K562 (cell line): ENCODE data around the gene MYCBP2. TPM values are rescaled to one million over a fixed set of nuclear protein-coding genes. Genes with fewer than 3 reads are reported as not detected.

Experiments used
- ATAC-seq: fragments of 200-7000 bp; cut with Tn5 transposase; 3 replicates; pipeline ENCODE4 v1.9.1; 2020; ENCODE audit warnings: moderate library complexity
- BruUV-seq: library from RNA; stranded (reverse); fragments of 400-500 nt; replicated peaks from 2 replicates; lab custom pipeline; 2021; lab: Mats Ljungman, UMichigan
- CTCF ChIA-PET: fragments of 300-600 bp; formaldehyde crosslinking; extraction: SDS; loops from one replicate; lab custom pipeline; 2021; ENCODE audit warnings: low intra/inter-chr PET ratio; lab: Yijun Ruan, JAX
- POLR2A ChIA-PET: fragments of 300-600, 350-650 bp; sonication (Branson Sonifier 250); formaldehyde crosslinking; extraction: SDS; loops from one replicate; lab custom pipeline; 2021; ENCODE audit warnings: antibody characterized with exemption, inconsistent platforms; lab: Yijun Ruan, JAX
- DNase-seq, 4 experiments: peaks; one replicate each; pipeline versions ENCODE4 v3.0.0 to v3.0.0-alpha.2; 2011 to 2018; ENCODE audit warnings: low spot score in 3 of 4, mixed read lengths in 3 of 4; ENCODE audit errors: extremely low read depth in 1 of 4
- FAIRE-seq: peaks from 2 replicates; lab custom pipeline; 2011; peaks lifted over from hg19 to GRCh38; lab: Jason Lieb, UNC
- H2AFZ ChIP-seq: 2 replicates; pipeline ENCODE4 v1.6.0; 2011; ENCODE audit warnings: low read depth, low read length, control low read depth, inconsistent platforms
- H3K27ac ChIP-seq: fragments of 200-600 bp; 3 replicates; pipeline ENCODE4 v1.8.0; 2011; ENCODE audit warnings: low read depth, mild to moderate bottlenecking, control low read depth, inconsistent platforms, low read length, moderate library complexity, mixed read lengths; ENCODE audit errors: extremely low read depth
- H3K27me3 ChIP-seq, 2 experiments: fragments of 300-600 bp in 1 of 2; 2 replicates in 1 of 2; 3 replicates in 1 of 2; pipeline versions ENCODE4 v1.6.0 to v1.8.0; 2011; ENCODE audit warnings: inconsistent platforms in 2 of 2, low read length in 2 of 2, mild to moderate bottlenecking in 1 of 2, mixed read lengths in 1 of 2, moderate library complexity in 1 of 2; ENCODE audit not compliant: control insufficient read depth in 2 of 2, insufficient read depth in 2 of 2
- H3K36me3 ChIP-seq: fragments of 300-600 bp; 3 replicates; pipeline ENCODE4 v1.8.0; 2011; ENCODE audit warnings: mild to moderate bottlenecking, low read length, inconsistent platforms; ENCODE audit not compliant: control insufficient read depth, insufficient read depth
- H3K4me1 ChIP-seq, 2 experiments: fragments of 200-600 bp in 1 of 2; replicated peaks in 1 of 2; 2 replicates in 1 of 2; 3 replicates in 1 of 2; pipeline versions ENCODE4 v1.5.1 to v1.8.0; 2011; ENCODE audit warnings: inconsistent platforms in 2 of 2, low read length in 2 of 2, mild to moderate bottlenecking in 1 of 2, mixed read lengths in 1 of 2, moderate library complexity in 1 of 2; ENCODE audit not compliant: control insufficient read depth in 2 of 2, insufficient read depth in 2 of 2
- H3K4me2 ChIP-seq: 2 replicates; pipeline ENCODE4 v1.6.1; 2011; ENCODE audit warnings: low read length, control low read depth, inconsistent platforms, mixed read lengths; ENCODE audit not compliant: insufficient read depth
- H3K4me3 ChIP-seq: fragments of 200-600 bp; sonication (generic), shearing (Covaris generic); 2 replicates; pipeline ENCODE4 v1.5.1; 2016; ENCODE audit warnings: control low read depth, inconsistent platforms
- H3K79me2 ChIP-seq: fragments of 200-600 bp; 3 replicates; pipeline ENCODE4 v1.8.0; 2011; ENCODE audit warnings: low read length, inconsistent platforms; ENCODE audit not compliant: control insufficient read depth, insufficient read depth
- H3K9ac ChIP-seq, 2 experiments: 2 replicates each; pipeline versions ENCODE4 v1.6.0 to v1.6.1; 2011; ENCODE audit warnings: low read depth in 2 of 2, low read length in 2 of 2, control low read depth in 1 of 2, inconsistent platforms in 1 of 2, mild to moderate bottlenecking in 1 of 2, mixed read lengths in 1 of 2; ENCODE audit not compliant: insufficient read depth in 1 of 2
- H3K9me1 ChIP-seq: one replicate; pipeline ENCODE4 v1.6.0; 2011; ENCODE audit warnings: inconsistent platforms, mild to moderate bottlenecking, low read length, moderate library complexity; ENCODE audit not compliant: control insufficient read depth, insufficient read depth
- H3K9me3 ChIP-seq: replicated peaks from 2 replicates; pipeline ENCODE4 v1.5.1; 2011; ENCODE audit warnings: low read depth, low read length, inconsistent platforms; ENCODE audit not compliant: control insufficient read depth, insufficient read depth
- H4K20me1 ChIP-seq: replicated peaks from 2 replicates; pipeline ENCODE4 v1.6.1; 2011; ENCODE audit warnings: low read length, inconsistent platforms, mixed read lengths; ENCODE audit not compliant: control insufficient read depth, insufficient read depth
- CHCHD3 ChIP-seq: fragments of 250-450 bp; sonication (Bioruptor Pico); IDR thresholded peaks from 2 replicates; pipeline ENCODE4 v2.1.2; 2022; ENCODE audit warnings: mild to moderate bottlenecking
- CREBBP ChIP-seq: IDR thresholded peaks from one replicate; pipeline ENCODE4 v1.6.1; 2012; ENCODE audit warnings: low read depth, mild to moderate bottlenecking, control low read depth, inconsistent platforms, low read length
- FOXJ3 ChIP-seq: sonication (generic); formaldehyde crosslinking; IDR thresholded peaks from 2 replicates; pipeline ENCODE4 v1.4.0; 2020; ENCODE audit warnings: mild to moderate bottlenecking, missing genetic modification reagents
- GABPB1 ChIP-seq: sonication (generic); formaldehyde crosslinking; IDR thresholded peaks from 2 replicates; pipeline ENCODE4 v1.8.0; 2022; ENCODE audit warnings: mild to moderate bottlenecking, missing genetic modification reagents
- ILK ChIP-seq: fragments of 450-650 bp; IDR thresholded peaks from 2 replicates; pipeline ENCODE4 v1.6.1; 2016; ENCODE audit warnings: missing genetic modification characterization, low read depth, mild to moderate bottlenecking, missing compliant biosample characterization, moderate library complexity, borderline replicate concordance
- KDM5B ChIP-seq: fragments of 200-600 bp; sonication (generic); IDR thresholded peaks from 2 replicates; pipeline ENCODE4 v1.6.1; 2012; ENCODE audit warnings: low read depth, mild to moderate bottlenecking, moderate library complexity, low read length, control low read depth, inconsistent platforms; ENCODE audit not compliant: insufficient replicate concordance
- NFE2 ChIP-seq: IDR thresholded peaks from 2 replicates; pipeline ENCODE4 v1.6.1; 2014; ENCODE audit warnings: antibody characterized with exemption, low read depth
- NFIC ChIP-seq: fragments of 450-650 bp; IDR thresholded peaks from 2 replicates; pipeline ENCODE4 v1.6.1; 2017; ENCODE audit warnings: mild to moderate bottlenecking, inconsistent platforms
- NR2C1 ChIP-seq, 2 experiments: fragments of 450-650 bp; IDR thresholded peaks; 2 replicates each; pipeline ENCODE4 v1.6.1; 2017; ENCODE audit warnings: mild to moderate bottlenecking in 2 of 2, antibody characterized with exemption in 1 of 2, inconsistent platforms in 1 of 2, missing compliant biosample characterization in 1 of 2, missing genetic modification characterization in 1 of 2
- POLR2AphosphoS2 ChIP-seq: IDR thresholded peaks from 2 replicates; pipeline ENCODE4 v1.6.1; 2012; ENCODE audit warnings: low read length, improper control_type of control experiment
- POLR2G ChIP-seq: fragments of 200-400 bp; formaldehyde crosslinking; IDR thresholded peaks from 2 replicates; pipeline ENCODE4 v1.6.1; 2017; ENCODE audit warnings: low read depth, mild to moderate bottlenecking, antibody characterized with exemption, low read length, moderate library complexity
- RNF2 ChIP-seq: sonication (generic); IDR thresholded peaks from 2 replicates; pipeline ENCODE4 v1.6.1; 2016
- TAF1 ChIP-seq: IDR thresholded peaks from 2 replicates; pipeline ENCODE4 v1.6.1; 2011; ENCODE audit warnings: mild to moderate bottlenecking, low read length, moderate library complexity; ENCODE audit not compliant: insufficient read depth, control insufficient read depth, severe bottlenecking; ENCODE audit errors: extremely low read depth
- ZKSCAN3 ChIP-seq: fragments of 250-450 bp; sonication (Bioruptor Pico); IDR thresholded peaks from 2 replicates; pipeline ENCODE4 v1.4.0; 2020
- ZNF140 ChIP-seq: fragments of 250-450 bp; sonication (Bioruptor Pico); IDR thresholded peaks from 2 replicates; pipeline ENCODE4 v1.8.0; 2021; ENCODE audit warnings: moderate library complexity, mild to moderate bottlenecking, inconsistent platforms
- ZNF707 ChIP-seq: fragments of 250-450 bp; sonication (Bioruptor Pico); conservative IDR thresholded peaks from 2 replicates; pipeline ENCODE4 v1.8.0; 2022; ENCODE audit warnings: inconsistent platforms, mild to moderate bottlenecking, moderate library complexity
- WGBS: fragments of 100-300 bp; shearing (Covaris generic); methylation state at CpG from one replicate; pipeline ENCODE4 v1.1.6; 2016; ENCODE audit warnings: low coverage, mixed read lengths; ENCODE audit not compliant: insufficient coverage; ENCODE audit errors: missing lambda C conversion rate; 5-methylcytosine and 5-hydroxymethylcytosine counted together
- in situ Hi-C: fragments of 300-500 bp; cut with MboI; formaldehyde crosslinking; loops from 4 replicates; pipeline ENCODE4 v1.15.0; 2018; ENCODE audit warnings: inconsistent platforms, mixed read lengths
- intact Hi-C: fragments of 100-400 bp; cut with micrococcal nuclease; formaldehyde crosslinking; loops from 2 replicates; pipeline ENCODE4 v1.14.2; 2022
- polyA plus RNA-seq, 8 experiments: library from polyadenylated mRNA; depleted of rRNA in 4 of 8; stranded (reverse) in 5 of 8; unstranded in 3 of 8; fragments of >200 nt; fragmentation: Nextera tagmentation in 2 of 8; fragmentation: Illumina TruSeq in 1 of 8; extraction: Ambion mirVana in 2 of 8; extraction: Trizol in 1 of 8; gene quantifications; 2 replicates each; pipeline versions ENCODE4 v1.2.1 to v1.2.3, GENCODE V29; 2011 to 2014; ENCODE audit warnings: inconsistent platforms in 1 of 8, missing spikeins in 1 of 8
- total RNA-seq, 7 experiments: library from RNA; depleted of rRNA in 6 of 7; stranded (reverse); fragments of >200 nt in 6 of 7; fragmentation: Illumina TruSeq in 2 of 7; extraction: Trizol in 2 of 7; gene quantifications; 2 replicates each; pipeline versions ENCODE4 v1.2.1 to v1.2.3, GENCODE V29; 2011 to 2021; ENCODE audit warnings: low replicate concordance in 1 of 7
- TF ChIP-seq, protein P1 (sequence below): fragments of 450-650 bp; conservative IDR thresholded peaks from 2 replicates; pipeline ENCODE4 v1.6.1; 2016; ENCODE audit warnings: missing genetic modification characterization, low read depth, mild to moderate bottlenecking, missing compliant biosample characterization, moderate library complexity

MYCBP2 gene
- total and polyA plus RNA-seq, 9 of the 15 experiments (the other 6 are each of a cell fraction or from before 2014, with no cell fraction given): 13.2 to 47.2 (median 28.9) TPM

- ATAC-seq: no peak
- Histone ChIP-seq H3K9me3 (no peaks in the 10 kb centered on the region), H3K9ac (no peak overlapping the region), H3K79me2 (no peaks in the 10 kb centered on the region), H3K9me1 (no peaks in the 10 kb centered on the region), H3K27me3 (no peaks in the 10 kb centered on the region), H3K27ac (no peak overlapping the region), H3K4me3 (no peak overlapping the region), H2AFZ (no peak overlapping the region), H4K20me1 (no peaks in the 10 kb centered on the region), H3K4me2 (no peak overlapping the region), H3K36me3 (no peaks in the 10 kb centered on the region), H3K4me1 (no peaks in the 10 kb centered on the region)
- in situ Hi-C loops (no loop called here), intact Hi-C loops (no loop called here)
- POLR2A ChIA-PET: no interaction called here
- no TSS peak for BruUV-seq
- TF ChIP-seq ILK (tag): no peak
- no peak for TF ChIP-seq POLR2AphosphoS2
- no peak for TF ChIP-seq NFIC
- TF ChIP-seq ZKSCAN3: no peak
- TF ChIP-seq NR2C1 (IDR thresholded peaks at IDR 0.05): no peak
- TF ChIP-seq NR2C1 (tag; IDR thresholded peaks at IDR 0.05): no peak
- TF ChIP-seq FOXJ3 (CRISPR knock-in tag): no peak
- 0% methylated on average over 1 of the region's 1 CpG for WGBS
- CTCF ChIA-PET: no interaction called here
- no peak for DNase-seq
- FAIRE-seq: no peak
Observed at GRCh38 chr13:77374339-77374738, 47.4 kb upstream of the MYCBP2 start.

- Histone ChIP-seq H3K9me1 (no peaks in the 10 kb centered on the region), H3K79me2 (no peaks in the 10 kb centered on the region), H3K4me1 (no peaks in the 10 kb centered on the region), H4K20me1 (no peaks in the 10 kb centered on the region), H2AFZ (no peak overlapping the region), H3K9me3 (no peaks in the 10 kb centered on the region), H3K4me2 (no peak overlapping the region), H3K27ac (no peak overlapping the region), H3K4me3 (no peak overlapping the region), H3K27me3 (no peaks in the 10 kb centered on the region), H3K9ac (no peak overlapping the region), H3K36me3 (no peaks in the 10 kb centered on the region)
- BruUV-seq: no TSS peak
- intact Hi-C loops: no loop called here
- CTCF ChIA-PET: no interaction called here
- 0% methylated on average over 1 of the region's 1 CpG for WGBS
- TF ChIP-seq ZNF140 (CRISPR knock-in tag) (no peak), TAF1 (no peak), POLR2G (no peak), CHCHD3 (no peak), GABPB1 (CRISPR knock-in tag) (no peak), RNF2 (no peak), ZNF707 (CRISPR knock-in tag) (no peak), NFE2 (no peak), KDM5B (no peak), CREBBP (no peak)
- TF ChIP-seq, protein P1, sequence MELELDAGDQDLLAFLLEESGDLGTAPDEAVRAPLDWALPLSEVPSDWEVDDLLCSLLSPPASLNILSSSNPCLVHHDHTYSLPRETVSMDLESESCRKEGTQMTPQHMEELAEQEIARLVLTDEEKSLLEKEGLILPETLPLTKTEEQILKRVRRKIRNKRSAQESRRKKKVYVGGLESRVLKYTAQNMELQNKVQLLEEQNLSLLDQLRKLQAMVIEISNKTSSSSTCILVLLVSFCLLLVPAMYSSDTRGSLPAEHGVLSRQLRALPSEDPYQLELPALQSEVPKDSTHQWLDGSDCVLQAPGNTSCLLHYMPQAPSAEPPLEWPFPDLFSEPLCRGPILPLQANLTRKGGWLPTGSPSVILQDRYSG (tag): no peak
- DNase-seq (no peak), ATAC-seq (no peak), FAIRE-seq (no peak)
- POLR2A ChIA-PET: no interaction called here
- in situ Hi-C loops: no loop called here
Observed at GRCh38 chr13:77373502-77373901, 46.6 kb upstream of the MYCBP2 start.
